OCI-LY3 (cell line): ENCODE data around the gene SYNDIG1.

Source experiments
- H2AFZ ChIP-seq: fragments of 200-600, 300-600 bp; shearing (Covaris generic); 2 replicates; pipeline ENCODE4 v1.6.0; 2014; ENCODE audit warnings: antibody characterized with exemption, low read depth, low read length
- H3K27ac ChIP-seq: fragments of 200-600, 300-600 bp; sonication (generic); 2 replicates; pipeline ENCODE4 v1.5.1; 2014; ENCODE audit warnings: mild to moderate bottlenecking, low read length, moderate library complexity, mixed read lengths
- H3K27me3 ChIP-seq: fragments of 200-600, 300-600 bp; sonication (generic); 2 replicates; pipeline ENCODE4 v1.6.1; 2014; ENCODE audit warnings: low read depth, low read length, mixed read lengths
- H3K36me3 ChIP-seq: fragments of 200-600, 300-600 bp; sonication (generic); replicated peaks from 2 replicates; pipeline ENCODE3; 2014; ENCODE audit warnings: low read depth, low read length, mixed read lengths
- H3K4me1 ChIP-seq: fragments of 300-600, 200-600 bp; sonication (generic); 2 replicates; pipeline ENCODE4 v1.6.1; 2014; ENCODE audit warnings: low read length, mixed read lengths
- H3K4me2 ChIP-seq: fragments of 200-600, 300-600 bp; sonication (generic); 2 replicates; pipeline ENCODE4 v1.6.1; 2014; ENCODE audit warnings: low read length, mixed read lengths
- H3K4me3 ChIP-seq: fragments of 300-600, 200-600 bp; sonication (generic); 2 replicates; pipeline ENCODE4 v1.5.1; 2014; ENCODE audit warnings: antibody characterized with exemption, mild to moderate bottlenecking, low read length, moderate library complexity
- H3K79me2 ChIP-seq: fragments of 300-600, 200-600 bp; shearing (Covaris generic); 2 replicates; pipeline ENCODE4 v1.6.1; 2014; ENCODE audit warnings: mild to moderate bottlenecking, low read length, mixed read lengths
- H3K9ac ChIP-seq: fragments of 300-600, 200-600 bp; shearing (Covaris generic); 2 replicates; pipeline ENCODE4 v1.6.0; 2014; ENCODE audit warnings: mild to moderate bottlenecking, low read length, moderate library complexity
- H3K9me3 ChIP-seq: fragments of 200-600, 300-600 bp; shearing (Covaris generic); 2 replicates; pipeline ENCODE4 v1.6.1; 2014; ENCODE audit warnings: low read length, mixed read lengths; ENCODE audit not compliant: insufficient read depth
- H4K20me1 ChIP-seq: fragments of 200-600, 300-600 bp; sonication (generic); 2 replicates; pipeline ENCODE4 v1.6.1; 2016; ENCODE audit warnings: low read length, mixed read lengths; ENCODE audit not compliant: insufficient read depth
- CTCF ChIP-seq: fragments of 200-600, 300-600 bp; sonication (generic); IDR thresholded peaks from 2 replicates; pipeline ENCODE4 v1.5.1; 2014; ENCODE audit warnings: antibody characterized with exemption, low read length, low read depth
- EZH2phosphoT487 ChIP-seq: fragments of 200-600 bp; shearing (Covaris generic); IDR thresholded peaks from 2 replicates; pipeline ENCODE4 v1.6.1; 2018; ENCODE audit warnings: antibody characterized with exemption, mixed run types, low read depth

SYNDIG1 gene

GRCh38 chr20:24656391-24656790 lies 187.0 kb downstream of the SYNDIG1 start:
- Histone ChIP-seq H3K79me2 (no peaks in the 10 kb centered on the region), H4K20me1 (no peaks in the 10 kb centered on the region), H3K4me2 (no peak overlapping the region), H3K27ac (no peak overlapping the region), H3K4me3 (no peak overlapping the region), H3K36me3 (no peaks in the 10 kb centered on the region), H2AFZ (no peak overlapping the region), H3K9me3 (no peaks in the 10 kb centered on the region), H3K9ac (no peak overlapping the region), H3K4me1 (peaks cover 12% of the 10 kb centered on the region), H3K27me3 (peaks cover 26% of the 10 kb centered on the region)
- TF ChIP-seq CTCF (no peak), EZH2phosphoT487 (no peak)

- Histone ChIP-seq H3K27ac (no peak overlapping the region), H2AFZ (no peak overlapping the region), H3K27me3 (peaks cover 25% of the 10 kb centered on the region), H3K4me2 (no peak overlapping the region), H4K20me1 (no peaks in the 10 kb centered on the region), H3K4me3 (no peak overlapping the region), H3K79me2 (no peaks in the 10 kb centered on the region), H3K9ac (no peak overlapping the region), H3K36me3 (no peaks in the 10 kb centered on the region), H3K9me3 (no peaks in the 10 kb centered on the region), H3K4me1 (peaks cover 10% of the 10 kb centered on the region)
- TF ChIP-seq EZH2phosphoT487 (no peak), CTCF (no peak)
These were observed 187.8 kb downstream of the SYNDIG1 start for GRCh38 chr20:24657196-24657595.

- peaks cover 10% of the 10 kb centered on the region for H3K4me1 ChIP-seq
- H3K27me3 ChIP-seq, result peaks cover 25% of the 10 kb centered on the region
- H3K9me3 ChIP-seq, result no peaks in the 10 kb centered on the region
- H2AFZ ChIP-seq, result no peak overlapping the region
- H3K4me3 ChIP-seq, result no peak overlapping the region
- H3K9ac ChIP-seq, result no peak overlapping the region
- H3K27ac ChIP-seq, result no peak overlapping the region
- no peak overlapping the region for H3K4me2 ChIP-seq
- no peaks in the 10 kb centered on the region for H3K79me2 ChIP-seq
- TF ChIP-seq CTCF, result no peak
- no peak for TF ChIP-seq EZH2phosphoT487
- H4K20me1 ChIP-seq, result no peaks in the 10 kb centered on the region
- no peaks in the 10 kb centered on the region for H3K36me3 ChIP-seq
These were observed 188.6 kb downstream of the SYNDIG1 start for GRCh38 chr20:24657878-24658620.

GRCh38 chr20:24658920-24659660 lies 189.7 kb downstream of the SYNDIG1 start:
- no peaks in the 10 kb centered on the region for H3K79me2 ChIP-seq
- no peaks in the 10 kb centered on the region for H4K20me1 ChIP-seq
- TF ChIP-seq EZH2phosphoT487 (no peak), CTCF (no peak)
- H3K4me2 ChIP-seq, result no peak overlapping the region
- H3K36me3 ChIP-seq, result no peaks in the 10 kb centered on the region
- H3K9ac ChIP-seq, result no peak overlapping the region
- H3K4me1 ChIP-seq, result peaks cover 10% of the 10 kb centered on the region
- no peak overlapping the region for H3K4me3 ChIP-seq
- H2AFZ ChIP-seq, result no peak overlapping the region
- peaks cover 31% of the 10 kb centered on the region for H3K27me3 ChIP-seq
- no peak overlapping the region for H3K27ac ChIP-seq
- H3K9me3 ChIP-seq, result no peaks in the 10 kb centered on the region
